IPS-NIHi11 (cell line): Measurements from ENCODE around the gene SLC39A11.
"Not testable (repeated sequence)": the region's sequence is repeated elsewhere in the genome, so short reads cannot be mapped to it uniquely, and the experiment has no call there.

ENCODE experiments used
- DNase-seq: peaks from one replicate; pipeline ENCODE4 v3.0.0; 2012; ENCODE audit warnings: mixed read lengths, low spot score

SLC39A11 gene

GRCh38 chr17:73007407-73007806, 85.1 kb downstream of the SLC39A11 start:
- no peak for DNase-seq

- no peak for DNase-seq
Observed at GRCh38 chr17:73005360-73005759, 87.1 kb downstream of the SLC39A11 start.

GRCh38 chr17:73003487-73003886, 89.0 kb downstream of the SLC39A11 start:
- no peak for DNase-seq

DNA sequence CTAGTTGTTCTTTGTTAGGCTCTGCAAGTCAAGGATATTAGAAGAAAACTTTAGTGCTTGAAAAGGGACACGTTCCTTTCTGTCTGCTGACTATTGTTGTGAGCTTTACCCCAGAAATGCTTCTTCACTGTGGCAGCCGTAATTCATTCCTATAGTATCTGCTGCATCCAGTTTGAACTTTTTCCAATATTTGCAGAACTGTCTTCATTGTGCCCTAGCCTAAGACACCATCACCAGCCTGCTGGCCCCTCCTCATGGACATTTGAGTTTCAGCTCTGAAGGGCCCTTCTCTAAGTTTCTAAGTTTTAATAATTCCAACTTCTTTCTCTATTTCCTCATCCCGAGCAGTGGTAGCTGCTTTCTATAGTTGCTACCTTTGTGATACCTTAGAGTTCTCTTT, 91.7 kb downstream of the SLC39A11 start:
- DNase-seq = no peak

DNA sequence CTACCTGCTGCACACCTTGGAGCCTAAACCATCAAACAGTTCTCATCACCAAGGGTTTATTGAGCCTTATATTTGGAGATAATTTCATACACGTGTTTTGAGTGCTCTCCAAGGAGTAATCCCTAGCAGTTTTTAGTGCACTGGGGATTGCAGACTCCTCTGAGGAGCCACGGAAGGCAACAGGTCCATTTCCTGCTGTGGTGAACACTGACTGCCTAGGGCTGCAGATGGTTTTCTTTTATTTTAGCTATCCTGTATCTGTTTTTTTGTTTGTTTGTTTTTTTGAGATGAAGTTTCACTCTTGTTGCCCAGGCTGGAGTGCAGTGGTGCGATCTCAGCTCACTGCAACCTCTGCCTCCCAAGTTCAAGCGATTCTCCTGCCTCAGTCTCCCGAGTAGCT, 93.0 kb downstream of the SLC39A11 start:
- not testable (repeated sequence) for DNase-seq

DNA sequence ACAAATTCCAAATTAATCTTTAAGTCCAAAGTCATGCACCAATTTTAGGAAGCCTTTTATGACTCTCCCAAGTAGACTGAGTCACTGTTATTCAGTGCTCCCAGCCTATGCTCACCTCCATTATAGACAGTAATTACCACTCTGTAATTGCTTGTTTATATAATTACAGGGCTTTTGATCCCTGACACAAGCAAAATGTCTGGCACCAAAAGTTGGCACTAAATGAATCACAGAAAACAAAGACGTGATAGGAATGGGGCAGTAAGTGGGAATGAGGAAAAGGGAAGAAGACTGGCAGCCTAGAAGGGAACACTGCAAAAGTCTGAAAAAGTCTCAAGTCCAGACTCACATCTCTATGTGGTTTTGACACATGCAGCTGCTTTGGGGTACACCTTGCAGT, 94.1 kb downstream of the SLC39A11 start:
- DNase-seq = no peak

DNA sequence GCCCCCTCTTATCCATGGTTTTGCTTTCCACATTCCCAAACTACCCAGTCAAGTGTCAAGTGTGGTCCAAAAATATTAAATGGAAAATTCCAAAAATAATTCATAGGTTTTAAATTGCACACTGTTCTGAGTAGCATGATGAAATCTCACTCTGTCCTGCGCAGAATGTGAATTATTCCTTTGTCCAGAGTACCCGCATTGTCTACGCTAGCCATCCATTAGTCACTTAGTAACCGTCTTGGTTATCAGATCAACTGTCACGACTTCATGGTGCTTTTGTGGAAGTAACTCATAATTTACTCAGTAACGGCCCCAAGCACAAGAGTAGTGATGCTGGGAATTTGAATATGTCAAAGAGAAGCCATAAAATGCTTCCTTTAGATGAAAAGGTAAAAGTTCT, 94.9 kb downstream of the SLC39A11 start:
- DNase-seq = no peak

DNA sequence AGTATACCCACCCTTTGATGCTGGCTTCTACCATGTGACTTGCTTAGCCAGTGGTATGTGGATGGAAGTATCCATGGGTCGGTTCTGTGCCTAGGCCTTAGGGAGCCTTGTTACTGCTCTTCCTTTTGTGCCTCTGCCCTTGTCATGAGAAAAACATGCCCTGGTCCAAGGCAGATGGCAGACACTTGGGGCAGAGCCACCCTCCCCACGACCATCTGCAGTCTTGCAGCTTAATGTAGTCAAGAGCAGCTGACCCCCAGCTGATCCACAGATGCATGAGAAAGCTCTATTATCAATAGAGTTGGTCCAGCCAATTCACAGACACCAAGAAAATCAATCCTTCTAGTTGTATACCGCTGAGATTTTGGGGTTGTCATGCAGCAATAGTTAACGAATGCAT, 95.7 kb downstream of the SLC39A11 start:
- DNase-seq = no peak

- DNase-seq = no peak
Observed at GRCh38 chr17:72995008-72995656, 97.4 kb downstream of the SLC39A11 start.

- not testable (repeated sequence) for DNase-seq
Observed at GRCh38 chr17:72992783-72993467, 99.6 kb downstream of the SLC39A11 start.

DNA sequence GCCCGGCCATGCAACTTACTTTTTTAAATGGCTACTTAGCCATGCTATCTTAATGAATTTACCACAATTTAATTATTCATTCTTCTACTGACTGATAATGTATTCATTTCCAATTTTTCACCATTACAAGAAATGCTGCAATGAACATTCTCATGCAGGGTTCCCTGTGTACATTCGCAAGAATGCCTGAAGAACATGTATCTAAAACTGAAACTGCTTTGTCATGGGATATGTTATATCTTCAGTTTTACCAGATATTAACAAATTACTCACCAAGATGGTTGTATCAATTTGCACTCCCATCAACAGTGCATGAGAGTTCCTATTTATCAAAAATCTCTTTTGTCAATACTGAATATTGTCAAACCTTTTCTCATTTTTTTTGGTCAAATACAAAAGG, 100.8 kb downstream of the SLC39A11 start:
- no peak for DNase-seq

- no peak for DNase-seq
Observed at GRCh38 chr17:72989074-72989610, 103.3 kb downstream of the SLC39A11 start.

DNA sequence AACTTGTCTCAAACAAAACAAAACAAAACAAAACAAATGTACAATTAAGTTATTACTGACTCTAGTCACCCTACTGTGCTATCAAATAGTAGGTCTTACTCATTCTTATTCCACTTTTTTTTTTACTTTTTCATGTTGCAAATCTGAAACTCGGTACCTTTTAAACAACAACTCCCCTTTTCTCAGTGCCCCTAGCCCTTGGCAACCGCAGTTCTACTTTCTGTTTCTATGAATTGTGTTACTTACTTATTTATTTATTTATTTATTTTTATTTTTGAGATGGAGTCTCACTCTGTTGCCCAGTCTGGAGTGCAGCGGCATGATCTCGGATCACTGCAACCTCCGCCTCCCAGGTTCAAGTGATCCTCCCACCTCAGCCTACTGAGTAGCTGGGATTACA, 104.0 kb downstream of the SLC39A11 start:
- DNase-seq = no peak

DNA sequence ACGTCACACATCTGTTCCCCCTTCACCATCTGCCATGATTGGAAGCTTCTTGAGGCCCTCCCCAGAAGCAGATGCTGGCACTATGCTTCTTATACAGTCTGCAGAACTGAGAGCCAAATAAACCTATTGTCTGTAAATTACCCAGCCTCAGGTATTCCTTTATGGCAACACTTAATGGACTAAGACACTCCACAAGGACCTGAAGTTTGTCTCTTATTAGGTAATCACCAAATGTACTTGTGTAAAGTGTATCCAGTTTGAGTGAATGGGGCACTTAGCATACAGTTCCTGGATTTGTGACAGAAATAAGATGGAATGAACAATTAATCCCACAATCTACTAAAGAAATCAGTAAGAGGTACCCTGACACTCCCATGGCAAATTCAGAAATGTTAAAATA, 105.3 kb downstream of the SLC39A11 start:
- no peak for DNase-seq

DNA sequence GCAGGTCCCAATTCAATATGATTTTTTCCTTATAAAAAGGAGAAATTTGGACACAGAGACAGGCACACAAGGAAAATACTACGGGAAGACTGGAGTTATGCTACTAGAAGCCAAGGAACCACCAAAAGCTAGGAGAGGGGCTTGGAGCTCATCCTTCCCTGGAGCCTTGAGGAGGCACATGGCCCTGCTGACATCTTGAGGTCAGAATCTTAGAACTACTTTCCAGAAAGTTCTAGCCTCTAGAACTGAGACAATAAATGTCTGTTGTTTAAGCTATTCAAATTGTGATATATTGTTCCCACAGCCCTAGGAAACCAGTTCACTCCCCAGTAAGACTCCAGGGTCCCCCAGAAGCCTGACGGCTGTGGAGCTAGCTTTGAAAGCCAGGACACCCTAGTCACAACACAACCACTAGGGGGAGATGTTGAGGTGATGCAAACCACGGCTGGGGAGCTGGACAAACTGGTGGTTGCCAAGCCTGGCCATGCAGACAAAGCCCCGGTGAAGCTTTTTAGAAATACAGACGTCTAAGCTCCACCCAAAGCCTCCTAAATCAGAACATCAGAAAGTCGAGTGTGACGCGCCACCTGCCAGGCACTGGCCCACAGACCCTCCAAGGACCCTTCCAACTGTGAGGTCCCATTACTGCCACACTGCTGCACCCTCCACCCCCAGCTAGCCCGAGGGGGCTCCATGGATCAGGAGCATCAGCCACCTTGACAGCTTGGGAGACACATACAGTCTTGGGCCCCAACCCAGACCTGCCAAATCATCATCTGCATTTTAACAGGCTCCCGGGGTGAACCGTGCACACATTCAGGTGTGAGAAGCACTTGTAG, 106.4 kb downstream of the SLC39A11 start:
- DNase-seq = peak; percentile 93

- DNase-seq = no peak
Observed at GRCh38 chr17:72984926-72985325, 107.6 kb downstream of the SLC39A11 start.

GRCh38 chr17:72984145-72984925, 108.2 kb downstream of the SLC39A11 start:
- DNase-seq = no peak

DNA sequence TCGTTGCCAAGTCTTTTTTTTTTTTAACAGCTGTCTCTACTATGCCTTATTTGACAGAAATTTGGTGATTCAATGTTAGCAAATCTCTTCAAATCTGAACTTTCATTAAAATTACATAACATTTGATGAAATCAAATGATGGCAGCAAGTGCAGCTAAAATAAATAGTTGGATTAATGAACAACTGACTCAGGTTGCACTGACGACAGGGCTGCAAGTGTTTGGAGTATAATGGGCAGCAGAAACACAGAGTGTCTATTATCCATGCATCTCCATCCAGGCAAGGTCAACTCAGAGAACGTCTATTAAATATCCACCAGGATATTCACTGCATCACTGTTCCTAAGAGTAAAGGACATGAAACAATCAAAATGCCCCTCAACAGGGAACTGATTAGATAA, 109.8 kb downstream of the SLC39A11 start:
- no peak for DNase-seq

DNA sequence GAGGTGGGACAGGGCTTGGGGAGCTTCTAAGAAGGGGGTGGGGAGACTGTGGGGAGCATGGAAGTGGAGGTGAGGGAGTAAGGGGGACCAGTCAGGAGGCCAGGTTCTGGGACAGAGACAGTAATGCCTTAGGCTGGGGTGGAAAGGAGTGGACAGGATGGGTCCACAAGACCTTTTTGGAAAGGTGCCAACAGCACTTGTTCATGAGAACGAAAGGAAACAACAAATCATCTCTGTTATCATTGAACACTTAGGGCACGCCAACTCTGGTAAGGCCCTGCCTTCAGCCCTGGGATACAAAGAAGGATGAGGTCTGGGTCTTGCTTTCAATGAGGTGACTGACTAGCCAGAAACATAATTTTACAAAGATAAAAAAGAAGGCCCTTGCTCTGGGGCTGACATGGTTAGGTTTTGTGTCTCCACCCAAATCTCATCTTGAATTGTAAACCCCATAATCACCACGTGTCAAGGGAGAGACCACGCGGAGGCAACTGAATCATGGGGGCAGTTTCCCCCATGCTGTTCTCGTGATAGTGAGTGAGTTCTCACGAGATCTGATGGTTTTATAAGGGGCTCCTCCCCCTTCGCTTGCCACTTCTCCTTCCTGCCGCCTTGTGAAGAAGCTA, 113.8 kb downstream of the SLC39A11 start:
- no peak for DNase-seq

GRCh38 chr17:72977771-72978417, 114.6 kb downstream of the SLC39A11 start:
- no peak for DNase-seq
